ENCODE results near the gene ZFAND2A.
A peak's percentile ranks its signal among the peaks of the same experiment; 100 is the strongest.
"Not testable (repeated sequence)": the region's sequence is repeated elsewhere in the genome, so short reads cannot be mapped to it uniquely, and the experiment has no call there.

ZFAND2A gene

GRCh38 chr7:1175967-1176851 is 16.2 kb upstream of the ZFAND2A start:
- H3K4me3 ChIP-seq (ENCODE audit: low read depth in 1 of 5, low read length in 5 of 5): peak overlapping the region; percentile 51 to 63 (median 60)
- peak overlapping the region in 3 of 5 donors; percentile 35 to 70 (median 57) for H3K9ac ChIP-seq (ENCODE audit: low read length in 5 of 5)
- no peaks in the 10 kb centered on the region for H3K36me3 ChIP-seq (ENCODE audit: control insufficient read depth in 5 of 5, insufficient read depth in 5 of 5, low read length in 5 of 5)
- no peak overlapping the region for H3K27ac ChIP-seq (ENCODE audit: low read depth, low read length)
- peaks cover 0 to 17% (median 13%) of the 10 kb centered on the region in 5 donors for H3K4me1 ChIP-seq (ENCODE audit: control insufficient read depth in 5 of 5, insufficient read depth in 5 of 5, low read length in 5 of 5)
- H3K9me3 ChIP-seq (ENCODE audit: control insufficient read depth in 5 of 5, low read length in 5 of 5): peaks cover 0 to 5% (median 0%) of the 10 kb centered on the region in 5 donors
- H3K27me3 ChIP-seq (ENCODE audit: control insufficient read depth in 5 of 5, insufficient read depth in 4 of 5, low read length in 5 of 5): peaks cover 0 to 3% (median 0%) of the 10 kb centered on the region in 5 donors

DNA sequence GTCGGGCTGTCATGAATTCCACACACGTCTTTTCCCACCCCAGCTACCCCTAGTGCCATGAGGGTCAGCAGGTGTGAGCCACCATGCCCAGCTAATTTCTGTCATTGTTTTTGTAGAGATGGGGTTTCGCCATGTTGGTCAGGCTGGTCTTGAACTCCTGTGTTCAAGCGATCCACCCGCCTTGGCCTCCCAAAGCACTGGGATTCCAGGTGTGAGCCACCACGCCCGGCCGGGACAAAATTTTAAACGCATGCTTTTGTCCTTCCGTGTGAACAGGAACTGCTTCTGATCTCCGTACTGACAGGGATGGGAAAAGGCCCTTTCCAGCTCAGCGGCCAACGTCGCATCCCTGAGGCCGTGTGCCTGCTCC is 15.6 kb upstream of the ZFAND2A start:
- Histone ChIP-seq H3K9me3 (ENCODE audit: control insufficient read depth in 5 of 5, low read length in 5 of 5) (peaks cover 0 to 5% (median 0%) of the 10 kb centered on the region in 5 donors), H3K4me1 (ENCODE audit: control insufficient read depth in 5 of 5, insufficient read depth in 5 of 5, low read length in 5 of 5) (peaks cover 0 to 14% (median 12%) of the 10 kb centered on the region in 5 donors), H3K9ac (ENCODE audit: low read length in 5 of 5) (peak overlapping the region in 2 of 5 donors; percentile 35 to 57), H3K27me3 (ENCODE audit: control insufficient read depth in 5 of 5, insufficient read depth in 4 of 5, low read length in 5 of 5) (peaks cover 0 to 2% (median 0%) of the 10 kb centered on the region in 5 donors), H3K4me3 (ENCODE audit: low read depth in 1 of 5, low read length in 5 of 5) (peak overlapping the region; percentile 51 to 63 (median 60)), H3K27ac (ENCODE audit: low read depth, low read length) (no peak overlapping the region), H3K36me3 (ENCODE audit: control insufficient read depth in 5 of 5, insufficient read depth in 5 of 5, low read length in 5 of 5) (no peaks in the 10 kb centered on the region)

DNA sequence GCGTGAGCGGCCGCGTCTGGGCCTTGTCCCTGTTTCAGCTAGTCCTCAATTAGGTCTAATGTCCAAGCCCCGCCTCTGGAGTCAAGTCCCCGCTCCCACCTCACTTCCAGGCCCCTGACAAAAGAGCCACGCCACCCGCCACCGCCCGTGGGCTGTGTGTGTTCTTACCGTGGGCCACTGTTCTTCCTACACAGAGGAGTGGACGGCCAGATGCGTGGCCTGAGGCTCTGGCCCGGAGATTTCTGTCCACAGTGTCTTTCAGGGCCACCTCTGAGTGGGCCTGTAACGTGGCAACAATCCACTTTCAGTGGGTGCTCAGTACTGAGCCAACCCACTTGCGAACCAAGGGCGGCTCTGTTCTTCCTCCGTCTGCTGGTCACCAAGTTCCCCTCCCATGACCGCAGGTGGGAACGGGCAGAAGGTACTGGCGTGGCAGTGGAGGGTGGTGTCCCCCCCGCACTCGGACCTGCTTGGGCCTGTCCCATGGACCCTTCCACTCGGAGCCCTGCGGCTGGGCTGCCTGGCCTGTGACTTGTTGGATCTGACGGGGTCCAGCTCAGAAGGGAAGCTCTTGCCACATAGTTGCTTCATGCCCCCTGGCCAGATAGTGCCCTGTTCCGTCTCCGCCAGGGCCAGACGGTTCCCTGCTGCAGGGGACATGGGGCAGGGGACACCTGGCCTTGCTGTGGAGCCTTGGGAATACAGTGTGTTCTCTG is 15.0 kb upstream of the ZFAND2A start:
- H3K4me3 ChIP-seq (ENCODE audit: low read depth in 1 of 5, low read length in 5 of 5): no peak overlapping the region
- H3K27me3 ChIP-seq (ENCODE audit: control insufficient read depth in 5 of 5, insufficient read depth in 4 of 5, low read length in 5 of 5): peaks cover 0 to 2% (median 0%) of the 10 kb centered on the region in 5 donors
- H3K9ac ChIP-seq (ENCODE audit: low read length in 5 of 5): no peak overlapping the region
- H3K36me3 ChIP-seq (ENCODE audit: control insufficient read depth in 5 of 5, insufficient read depth in 5 of 5, low read length in 5 of 5): no peaks in the 10 kb centered on the region
- H3K27ac ChIP-seq (ENCODE audit: low read depth, low read length): no peak overlapping the region
- peaks cover 0 to 5% (median 0%) of the 10 kb centered on the region in 5 donors for H3K9me3 ChIP-seq (ENCODE audit: control insufficient read depth in 5 of 5, low read length in 5 of 5)
- peaks cover 0 to 15% (median 12%) of the 10 kb centered on the region in 5 donors for H3K4me1 ChIP-seq (ENCODE audit: control insufficient read depth in 5 of 5, insufficient read depth in 5 of 5, low read length in 5 of 5)

DNA sequence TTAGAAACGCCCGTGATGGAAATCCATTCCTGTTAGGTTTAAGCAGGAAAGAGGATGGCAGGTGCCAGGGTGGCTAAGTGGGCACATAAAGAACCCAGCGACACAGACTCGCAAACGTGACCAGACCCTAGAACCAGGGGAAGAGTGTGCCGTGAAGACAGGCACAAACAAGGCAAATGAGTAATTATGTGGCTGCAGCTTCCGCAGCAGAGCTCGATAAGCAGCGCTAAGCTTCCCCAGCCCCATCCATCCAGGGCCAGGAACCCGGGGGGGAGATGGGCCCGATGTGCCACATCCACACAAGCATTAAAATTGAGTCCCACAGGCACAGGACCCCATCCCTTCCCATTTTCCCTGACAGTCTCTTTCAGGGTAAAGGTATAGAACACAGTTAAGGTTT is 14.0 kb upstream of the ZFAND2A start:
- no peak overlapping the region for H3K9ac ChIP-seq (ENCODE audit: low read length in 5 of 5)
- no peaks in the 10 kb centered on the region for H3K36me3 ChIP-seq (ENCODE audit: control insufficient read depth in 5 of 5, insufficient read depth in 5 of 5, low read length in 5 of 5)
- H3K27ac ChIP-seq (ENCODE audit: low read depth, low read length): no peak overlapping the region
- H3K4me3 ChIP-seq (ENCODE audit: low read depth in 1 of 5, low read length in 5 of 5): no peak overlapping the region
- H3K9me3 ChIP-seq (ENCODE audit: control insufficient read depth in 5 of 5, low read length in 5 of 5): peaks cover 0 to 5% (median 0%) of the 10 kb centered on the region in 5 donors
- H3K4me1 ChIP-seq (ENCODE audit: control insufficient read depth in 5 of 5, insufficient read depth in 5 of 5, low read length in 5 of 5): peaks cover 0 to 25% (median 23%) of the 10 kb centered on the region in 5 donors
- peaks cover 0 to 2% (median 0%) of the 10 kb centered on the region in 5 donors for H3K27me3 ChIP-seq (ENCODE audit: control insufficient read depth in 5 of 5, insufficient read depth in 4 of 5, low read length in 5 of 5)

DNA sequence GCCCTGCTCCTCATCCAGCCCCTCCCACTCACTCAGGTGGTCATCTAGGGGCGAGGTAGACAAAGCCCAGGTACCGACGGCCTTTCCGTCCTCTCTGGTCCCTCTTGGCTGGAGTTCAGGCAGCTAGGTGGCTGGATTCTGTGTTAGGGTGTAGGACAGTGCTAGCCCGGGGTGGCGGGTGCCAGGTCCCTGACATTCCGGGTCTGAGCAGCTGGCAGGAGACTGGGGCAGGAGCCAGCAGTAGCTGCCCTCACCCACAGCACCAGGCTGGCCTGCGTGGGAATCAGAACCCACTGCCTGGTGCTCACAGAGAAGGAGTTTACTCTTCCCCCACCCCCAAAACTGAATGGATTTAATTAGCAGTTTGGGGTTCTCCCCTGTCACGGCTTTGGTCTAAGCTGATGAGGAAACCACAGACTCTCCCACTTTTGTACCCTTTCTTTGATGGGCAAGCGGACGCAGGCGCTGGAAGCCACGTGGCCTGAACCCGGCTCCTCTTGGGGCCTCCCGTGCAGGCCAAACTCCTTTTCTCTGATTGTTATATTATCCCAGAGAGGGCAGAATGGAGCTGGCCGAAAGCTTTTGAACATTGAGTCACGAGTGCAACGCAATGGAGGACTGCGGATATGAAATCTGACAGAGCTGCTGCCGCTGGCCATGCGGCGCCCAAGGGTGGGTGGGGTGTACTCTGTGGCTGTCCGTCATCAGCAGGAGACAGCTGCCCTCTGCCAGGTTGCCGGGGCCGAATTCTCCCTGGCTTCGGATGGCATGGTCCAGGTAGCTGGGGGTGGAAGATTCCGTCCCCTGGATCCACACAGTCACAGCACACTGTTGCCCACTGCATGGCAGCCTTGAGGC is 12.9 kb upstream of the ZFAND2A start:
- Histone ChIP-seq H3K27me3 (ENCODE audit: control insufficient read depth in 5 of 5, insufficient read depth in 4 of 5, low read length in 5 of 5) (no peaks in the 10 kb centered on the region), H3K9me3 (ENCODE audit: control insufficient read depth in 5 of 5, low read length in 5 of 5) (peaks cover 0 to under 1% (median 0%) of the 10 kb centered on the region in 5 donors), H3K4me1 (ENCODE audit: control insufficient read depth in 5 of 5, insufficient read depth in 5 of 5, low read length in 5 of 5) (peaks cover 0 to 29% (median 25%) of the 10 kb centered on the region in 5 donors), H3K4me3 (ENCODE audit: low read depth in 1 of 5, low read length in 5 of 5) (no peak overlapping the region), H3K9ac (ENCODE audit: low read length in 5 of 5) (no peak overlapping the region), H3K36me3 (ENCODE audit: control insufficient read depth in 5 of 5, insufficient read depth in 5 of 5, low read length in 5 of 5) (no peaks in the 10 kb centered on the region), H3K27ac (ENCODE audit: low read depth, low read length) (no peak overlapping the region)

DNA sequence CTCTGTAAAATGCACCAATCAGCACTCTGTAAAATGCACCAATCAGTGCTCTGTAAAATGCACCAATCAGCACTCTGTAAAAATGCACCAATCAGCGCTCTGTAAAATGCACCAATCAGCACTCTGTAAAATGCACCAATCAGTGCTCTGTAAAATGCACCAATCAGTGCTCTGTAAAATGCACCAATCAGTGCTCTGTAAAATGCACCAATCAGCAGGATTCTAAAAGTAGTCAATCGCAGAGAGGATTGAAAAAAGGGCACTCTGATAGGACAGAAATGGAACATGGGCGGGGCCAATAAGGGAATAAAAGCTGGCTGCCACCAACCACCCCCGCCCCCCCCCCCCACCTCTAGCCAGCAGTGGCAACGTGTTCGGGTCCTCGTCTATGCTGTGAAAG is 11.5 kb upstream of the ZFAND2A start:
- not testable (repeated sequence) for H3K27ac ChIP-seq (ENCODE audit: low read depth, low read length); H3K36me3 ChIP-seq (ENCODE audit: control insufficient read depth in 5 of 5, insufficient read depth in 5 of 5, low read length in 5 of 5); H3K4me3 ChIP-seq (ENCODE audit: low read depth in 1 of 5, low read length in 5 of 5); H3K9ac ChIP-seq (ENCODE audit: low read length in 5 of 5); H3K27me3 ChIP-seq (ENCODE audit: control insufficient read depth in 5 of 5, insufficient read depth in 4 of 5, low read length in 5 of 5); H3K9me3 ChIP-seq (ENCODE audit: control insufficient read depth in 5 of 5, low read length in 5 of 5)
- H3K4me1 ChIP-seq (ENCODE audit: control insufficient read depth in 5 of 5, insufficient read depth in 5 of 5, low read length in 5 of 5): peaks cover 0 to 25% (median 21%) of the 10 kb centered on the region in 5 donors

DNA sequence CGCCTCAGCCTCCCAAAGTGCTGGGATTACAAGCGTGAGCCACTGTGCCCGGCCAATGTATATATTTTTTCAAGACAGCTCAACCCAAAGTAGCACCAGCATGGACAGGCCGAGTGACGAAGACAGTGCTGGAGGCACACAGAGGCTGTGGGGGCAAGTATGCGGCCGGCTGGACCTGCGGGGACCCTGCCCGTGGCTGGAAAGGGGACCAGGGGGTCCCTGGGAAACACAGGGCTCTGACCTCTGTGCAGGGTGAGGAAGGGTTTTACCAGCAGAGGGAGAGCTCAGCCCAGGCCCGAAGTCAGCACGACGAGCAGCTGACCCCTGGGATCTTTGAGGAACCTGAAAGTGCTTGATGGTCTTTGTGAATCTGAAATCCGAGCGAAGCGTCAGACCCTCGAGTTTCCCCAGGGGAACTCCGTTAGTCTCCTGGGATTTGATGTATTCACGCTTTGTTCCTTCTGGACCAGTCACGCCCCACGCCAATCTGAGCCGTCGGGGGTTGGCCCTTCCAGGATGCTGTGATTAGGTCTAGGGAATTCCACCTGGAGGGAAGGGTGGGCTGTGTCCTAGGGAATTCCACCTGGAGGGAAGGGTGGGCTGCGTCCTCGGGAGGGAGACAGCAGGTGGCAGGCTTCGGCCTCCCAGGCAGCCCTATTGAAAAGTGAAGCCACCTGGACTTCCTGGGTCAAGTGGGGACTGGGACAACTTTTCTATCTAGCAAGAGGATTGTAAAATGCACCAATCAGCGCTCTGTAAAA is 10.9 kb upstream of the ZFAND2A start:
- Histone ChIP-seq H3K27ac (ENCODE audit: low read depth, low read length) (no peak overlapping the region), H3K36me3 (ENCODE audit: control insufficient read depth in 5 of 5, insufficient read depth in 5 of 5, low read length in 5 of 5) (no peaks in the 10 kb centered on the region), H3K4me1 (ENCODE audit: control insufficient read depth in 5 of 5, insufficient read depth in 5 of 5, low read length in 5 of 5) (peaks cover 0 to 19% (median 15%) of the 10 kb centered on the region in 5 donors), H3K4me3 (ENCODE audit: low read depth in 1 of 5, low read length in 5 of 5) (no peak overlapping the region), H3K9ac (ENCODE audit: low read length in 5 of 5) (no peak overlapping the region), H3K27me3 (ENCODE audit: control insufficient read depth in 5 of 5, insufficient read depth in 4 of 5, low read length in 5 of 5) (no peaks in the 10 kb centered on the region), H3K9me3 (ENCODE audit: control insufficient read depth in 5 of 5, low read length in 5 of 5) (no peaks in the 10 kb centered on the region)

DNA sequence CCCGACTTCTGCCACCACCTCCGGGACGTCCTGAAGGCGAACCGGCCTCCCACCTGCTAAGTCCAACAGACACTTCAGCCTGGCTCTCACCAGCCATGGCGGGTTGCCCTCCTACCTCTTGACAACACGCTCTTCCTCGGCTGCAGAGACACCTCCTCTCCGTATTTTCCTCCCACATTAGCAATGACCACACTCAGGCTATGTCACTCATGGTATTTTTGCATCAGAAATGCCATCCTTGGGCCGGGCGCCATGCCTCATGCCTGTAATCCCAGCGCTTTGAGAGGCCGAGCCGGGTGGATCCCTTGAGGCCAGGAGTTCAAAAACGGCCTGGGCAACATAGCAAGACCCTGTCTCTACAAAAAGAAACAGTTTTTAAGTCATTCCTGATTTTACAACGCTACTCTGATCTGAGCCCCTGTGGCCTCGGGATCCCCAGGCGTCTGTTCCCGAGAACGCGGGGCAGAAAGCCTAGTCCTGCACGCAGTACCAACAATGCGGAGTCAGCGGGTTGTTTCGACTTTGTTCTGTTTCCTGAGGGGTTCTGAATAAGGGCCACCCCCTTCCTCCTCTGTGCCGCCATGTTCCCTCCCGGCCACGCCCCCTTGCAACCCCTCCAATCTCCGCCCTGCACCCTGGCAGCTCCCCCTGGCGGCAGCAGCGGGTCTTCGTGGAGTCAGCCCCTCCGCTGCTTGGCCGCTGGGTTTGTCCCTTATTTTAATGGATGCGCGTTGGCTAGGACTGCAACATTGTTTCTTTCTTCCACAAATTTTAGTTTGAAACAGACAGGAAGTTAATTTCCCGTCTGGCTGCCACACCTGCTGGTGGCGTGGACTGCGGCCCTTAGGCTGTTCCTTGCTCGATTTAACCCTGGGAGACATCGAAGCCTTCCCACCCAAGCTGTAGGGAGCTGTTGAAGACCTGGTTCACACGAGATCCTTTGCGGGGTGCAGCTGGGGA is 9.7 kb upstream of the ZFAND2A start:
- H3K27ac ChIP-seq (ENCODE audit: low read depth, low read length): peak overlapping the region; percentile 37
- H3K9me3 ChIP-seq (ENCODE audit: control insufficient read depth in 5 of 5, low read length in 5 of 5): no peaks in the 10 kb centered on the region
- peak overlapping the region in 4 of 5 donors; percentile 6 to 51 (median 28) for H3K9ac ChIP-seq (ENCODE audit: low read length in 5 of 5)
- no peaks in the 10 kb centered on the region for H3K27me3 ChIP-seq (ENCODE audit: control insufficient read depth in 5 of 5, insufficient read depth in 4 of 5, low read length in 5 of 5)
- peaks cover 0 to 10% (median 6%) of the 10 kb centered on the region in 5 donors for H3K36me3 ChIP-seq (ENCODE audit: control insufficient read depth in 5 of 5, insufficient read depth in 5 of 5, low read length in 5 of 5)
- H3K4me1 ChIP-seq (ENCODE audit: control insufficient read depth in 5 of 5, insufficient read depth in 5 of 5, low read length in 5 of 5): peaks cover 0 to 16% (median 11%) of the 10 kb centered on the region in 5 donors
- H3K4me3 ChIP-seq (ENCODE audit: low read depth in 1 of 5, low read length in 5 of 5): peak overlapping the region; percentile 61 to 80 (median 72)
